ENCODE data around the gene FAM193A.

Gene FAM193A, protein sequence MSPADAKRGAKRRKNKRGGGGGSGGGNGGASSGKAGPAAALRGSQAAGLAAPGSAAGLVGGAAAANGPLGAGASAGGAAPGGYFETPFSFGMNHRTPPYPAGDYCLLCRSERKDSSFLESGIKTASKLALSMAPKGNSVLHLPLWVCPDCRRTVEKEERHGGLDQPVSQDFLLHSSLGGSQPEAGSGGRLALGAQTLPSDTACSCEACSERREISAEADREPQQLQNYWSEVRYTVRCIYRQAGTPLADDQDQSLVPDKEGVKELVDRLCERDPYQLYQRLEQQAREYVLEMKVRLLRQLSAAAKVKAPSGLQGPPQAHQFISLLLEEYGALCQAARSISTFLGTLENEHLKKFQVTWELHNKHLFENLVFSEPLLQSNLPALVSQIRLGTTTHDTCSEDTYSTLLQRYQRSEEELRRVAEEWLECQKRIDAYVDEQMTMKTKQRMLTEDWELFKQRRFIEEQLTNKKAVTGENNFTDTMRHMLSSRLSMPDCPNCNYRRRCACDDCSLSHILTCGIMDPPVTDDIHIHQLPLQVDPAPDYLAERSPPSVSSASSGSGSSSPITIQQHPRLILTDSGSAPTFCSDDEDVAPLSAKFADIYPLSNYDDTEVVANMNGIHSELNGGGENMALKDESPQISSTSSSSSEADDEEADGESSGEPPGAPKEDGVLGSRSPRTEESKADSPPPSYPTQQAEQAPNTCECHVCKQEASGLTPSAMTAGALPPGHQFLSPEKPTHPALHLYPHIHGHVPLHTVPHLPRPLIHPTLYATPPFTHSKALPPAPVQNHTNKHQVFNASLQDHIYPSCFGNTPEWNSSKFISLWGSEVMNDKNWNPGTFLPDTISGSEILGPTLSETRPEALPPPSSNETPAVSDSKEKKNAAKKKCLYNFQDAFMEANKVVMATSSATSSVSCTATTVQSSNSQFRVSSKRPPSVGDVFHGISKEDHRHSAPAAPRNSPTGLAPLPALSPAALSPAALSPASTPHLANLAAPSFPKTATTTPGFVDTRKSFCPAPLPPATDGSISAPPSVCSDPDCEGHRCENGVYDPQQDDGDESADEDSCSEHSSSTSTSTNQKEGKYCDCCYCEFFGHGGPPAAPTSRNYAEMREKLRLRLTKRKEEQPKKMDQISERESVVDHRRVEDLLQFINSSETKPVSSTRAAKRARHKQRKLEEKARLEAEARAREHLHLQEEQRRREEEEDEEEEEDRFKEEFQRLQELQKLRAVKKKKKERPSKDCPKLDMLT (N-terminal part only)

DNA sequence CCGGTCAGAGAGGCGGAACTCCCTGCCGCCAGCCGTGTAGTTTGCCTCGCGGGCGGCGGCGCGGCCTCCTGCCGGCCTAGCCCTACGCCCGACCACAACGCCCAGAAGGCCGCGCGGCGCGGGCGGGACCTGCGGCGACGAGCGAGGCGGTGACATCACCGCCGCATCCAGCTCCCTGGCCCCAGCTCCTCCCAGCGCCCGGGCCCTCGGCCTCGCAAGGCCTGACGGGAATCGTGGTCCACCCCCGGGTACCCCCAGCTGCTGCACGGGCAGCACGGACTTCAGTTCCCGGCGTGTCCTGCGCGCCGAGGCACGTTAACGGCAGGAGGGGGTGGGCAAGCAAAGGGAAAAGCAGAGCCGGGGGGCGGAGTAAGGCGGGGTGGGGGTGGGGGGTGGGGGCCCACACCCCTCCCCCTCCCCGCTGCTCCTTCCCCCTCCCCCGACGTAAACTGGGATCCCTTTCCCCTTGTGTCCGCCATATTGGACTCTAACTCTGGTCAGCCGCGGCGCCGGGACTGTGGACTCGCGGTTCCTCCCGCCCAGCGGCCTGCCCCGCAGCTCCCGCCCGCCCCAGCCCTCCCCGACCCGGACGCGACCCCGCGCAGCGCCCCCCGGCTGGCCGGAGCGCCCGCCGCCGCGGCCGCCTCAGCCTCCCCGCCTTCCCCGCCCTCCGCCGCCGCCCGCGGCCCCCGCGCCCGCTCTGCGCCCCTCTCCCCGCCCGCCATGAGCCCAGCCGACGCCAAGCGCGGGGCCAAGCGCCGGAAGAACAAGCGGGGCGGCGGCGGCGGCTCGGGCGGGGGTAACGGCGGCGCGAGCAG lies at the start of gene FAM193A:
Gene FAM193A, plus strand, starts transcription at position 455 of the 818 bp plus-strand sequence. Its CDS starts 269 bp downstream, at position 724.
- H3K4me3 ChIP-seq (replicated peaks in 1 of 2; ENCODE audit: low read depth in 2 of 2, low read length in 2 of 2) = peak within 1 kb of the TSS; percentile 72 to 86
- DNase-seq (ENCODE audit: low read depth in 2 of 2) = peak; percentile 99 to 100
- no peak for TF ChIP-seq CTCF (IDR thresholded peaks at IDR 0.05; ENCODE audit: low read depth, low read length)

- no peak for TF ChIP-seq CTCF (IDR thresholded peaks at IDR 0.05; ENCODE audit: low read depth, low read length)
Measured at GRCh38 chr4:2486981-2487380, 49.5 kb upstream of the FAM193A start.

DNA sequence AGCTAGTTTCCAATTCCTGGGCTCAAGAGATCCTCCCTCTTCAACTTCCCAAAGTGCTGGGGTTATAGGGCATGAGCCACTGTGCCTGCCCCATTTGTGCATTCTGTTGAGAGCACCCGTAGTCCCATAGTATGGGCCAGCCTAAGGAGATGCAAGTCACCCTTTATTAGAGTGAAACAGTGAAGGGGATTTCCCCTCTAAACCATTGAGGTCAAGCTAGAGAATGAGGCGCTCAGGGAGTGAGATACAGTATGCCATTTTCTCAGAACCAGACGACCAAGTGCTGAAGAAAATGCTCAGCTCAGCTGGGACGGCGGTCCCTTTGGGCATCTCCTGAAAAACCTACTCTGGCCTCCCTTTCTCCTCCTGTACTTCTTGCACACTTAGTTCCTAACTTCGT lies 48.8 kb upstream of the FAM193A start:
- H3K4me3 ChIP-seq (replicated peaks in 1 of 2; ENCODE audit: low read depth in 2 of 2, low read length in 2 of 2) = no peak overlapping the region
- no peak for DNase-seq (ENCODE audit: low read depth in 2 of 2)
- no peak for TF ChIP-seq CTCF (IDR thresholded peaks at IDR 0.05; ENCODE audit: low read depth, low read length)

More at GRCh38 chr4:2486981-2487380, 49.5 kb upstream of the FAM193A start:
- H3K4me3 ChIP-seq (replicated peaks in 1 of 2; ENCODE audit: low read depth in 2 of 2, low read length in 2 of 2) = no peak overlapping the region
- DNase-seq (ENCODE audit: low read depth in 2 of 2) = no peak

DNA sequence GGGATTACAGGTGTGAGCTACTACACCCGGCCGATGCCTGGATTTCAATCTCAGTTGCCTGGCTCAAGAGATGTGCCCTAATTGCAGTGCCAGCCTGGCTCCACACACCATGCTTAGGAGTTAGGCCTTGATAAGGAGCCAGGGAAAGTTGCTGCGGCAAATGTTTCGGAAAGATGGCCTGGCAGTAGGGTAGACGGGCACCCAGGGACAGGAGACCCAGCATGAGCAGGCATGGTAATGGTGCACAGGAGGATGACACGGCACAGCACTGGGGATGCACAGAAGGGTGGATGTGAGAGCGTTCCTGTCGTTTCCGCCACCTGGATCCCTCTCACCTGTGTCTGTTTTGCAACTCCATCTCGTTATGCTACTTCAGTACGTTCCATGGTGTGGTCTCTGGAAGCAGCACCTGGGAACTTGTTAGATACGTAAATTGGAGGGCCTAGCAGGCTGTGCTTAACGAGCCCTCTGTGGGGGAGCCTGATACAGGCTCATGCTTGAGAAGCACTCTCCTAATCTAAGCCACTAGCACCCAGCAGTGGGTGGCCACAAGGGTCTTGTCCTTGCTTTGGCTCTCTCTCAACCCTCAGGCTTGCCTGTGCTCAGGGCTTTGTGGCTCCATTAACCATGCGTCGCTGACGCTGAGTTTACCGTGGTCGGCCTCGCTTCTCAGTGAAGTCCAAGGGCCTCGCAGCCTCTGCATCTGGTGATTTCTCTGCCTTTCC lies 47.2 kb upstream of the FAM193A start:
- TF ChIP-seq CTCF (IDR thresholded peaks at IDR 0.05; ENCODE audit: low read depth, low read length) = no peak
- H3K4me3 ChIP-seq (replicated peaks in 1 of 2; ENCODE audit: low read depth in 2 of 2, low read length in 2 of 2) = no peak overlapping the region

GRCh38 chr4:2489841-2490552 lies 46.5 kb upstream of the FAM193A start:
- H3K4me3 ChIP-seq (replicated peaks in 1 of 2; ENCODE audit: low read depth in 2 of 2, low read length in 2 of 2) = no peak overlapping the region
- DNase-seq (ENCODE audit: low read depth in 2 of 2) = peak; percentile 17 to 67
- no peak for TF ChIP-seq CTCF (IDR thresholded peaks at IDR 0.05; ENCODE audit: low read depth, low read length)

More for the DNA sequence above, 47.2 kb upstream of the FAM193A start:
- no peak for DNase-seq (ENCODE audit: low read depth in 2 of 2)

All from cardiac fibroblast (primary cell).